Breast epithelium (tissue), 4 donors: ENCODE measurements around the gene SYF2. TPM values are rescaled to one million over a fixed set of nuclear protein-coding genes. Genes with fewer than 3 reads are reported as not detected.
"Not testable (repeated sequence)": the region's sequence is repeated elsewhere in the genome, so short reads cannot be mapped to it uniquely, and the experiment has no call there.

ENCODE experiments used
- DNase-seq, 2 donors: peaks; one replicate each; pipeline ENCODE4 v3.0.0-alpha.2; 2019; ENCODE audit warnings: low spot score in 2 of 2
- H3K27ac ChIP-seq, 2 donors: fragments of 200-600 bp; sonication (generic) in 1 of 2; one replicate each; pipeline ENCODE4 v1.5.1; 2016 to 2019; ENCODE audit warnings: mild to moderate bottlenecking in 1 of 2
- H3K27me3 ChIP-seq, 2 donors: fragments of 200-600 bp; sonication (generic) in 1 of 2; one replicate each; pipeline versions ENCODE4 v1.5.1 to v1.6.0; 2017 to 2019; ENCODE audit warnings: control low read depth in 1 of 2, mild to moderate bottlenecking in 1 of 2
- H3K36me3 ChIP-seq: fragments of 200-600 bp; one replicate; pipeline ENCODE4 v1.5.1; 2019
- H3K4me1 ChIP-seq, 2 donors: fragments of 200-600 bp; sonication (generic); one replicate each; pipeline ENCODE4 v1.5.1; 2016 to 2019; ENCODE audit warnings: control low read depth in 1 of 2
- H3K4me3 ChIP-seq, 3 donors: fragments of 200-600 bp; sonication (generic); 1 replicate in 2 of 3; 2 replicates in 1 of 3; pipeline ENCODE4 v1.5.1; 2016 to 2019; ENCODE audit warnings: mild to moderate bottlenecking in 3 of 3, moderate library complexity in 2 of 3
- H3K9me3 ChIP-seq, 2 donors: fragments of 200-600 bp; sonication (generic) in 1 of 2; one replicate each; pipeline ENCODE4 v1.5.1; 2016 to 2019; ENCODE audit warnings: control low read depth in 1 of 2
- POLR2A ChIP-seq: fragments of 450-650 bp; IDR thresholded peaks from one replicate; pipeline ENCODE4 v1.6.1; 2016; ENCODE audit warnings: antibody characterized with exemption, mild to moderate bottlenecking, moderate library complexity
- POLR2AphosphoS5 ChIP-seq, 3 donors: sonication (generic); formaldehyde crosslinking; IDR thresholded peaks; one replicate each; pipeline ENCODE4 v1.6.1; 2017; ENCODE audit warnings: antibody characterized with exemption in 3 of 3
- intact Hi-C: fragments of 100-400 bp; cut with DNase I; formaldehyde crosslinking; loops from one replicate; pipeline ENCODE4 v1.15.1; 2023; ENCODE audit warnings: low total_unique reads
- total RNA-seq, 3 donors: library from RNA; depleted of rRNA; stranded (reverse); fragments of >200 nt; gene quantifications; one replicate each; pipeline ENCODE4 v1.1.0, GENCODE V29; 2016
- TF ChIP-seq, protein P1 (sequence below), 3 donors: fragments of 450-650 bp; IDR thresholded peaks; one replicate each; pipeline ENCODE4 v1.5.1; 2016 to 2017; ENCODE audit warnings: antibody characterized with exemption in 3 of 3, mild to moderate bottlenecking in 3 of 3, moderate library complexity in 3 of 3

The SYF2 gene
- total RNA-seq, 3 donors from 2014 or later: 61.3 to 85.0 (median 83.6) TPM

- H3K4me1 ChIP-seq, intact Hi-C loops, H3K36me3 ChIP-seq, H3K9me3 ChIP-seq, H3K27me3 ChIP-seq: not testable (repeated sequence)
- DNase-seq: peak; percentile 77 to 85
- Histone ChIP-seq H3K27ac (peak overlapping the region; percentile 89 to 90), H3K4me3 (peak overlapping the region; percentile 55 to 64 (median 60))
- TF ChIP-seq POLR2AphosphoS5 (IDR thresholded peaks at IDR 0.05): peak in 1 of 3 donors; percentile 19
Observed at GRCh38 chr1:25267288-25268142, 35.2 kb upstream of the SYF2 start.

DNA sequence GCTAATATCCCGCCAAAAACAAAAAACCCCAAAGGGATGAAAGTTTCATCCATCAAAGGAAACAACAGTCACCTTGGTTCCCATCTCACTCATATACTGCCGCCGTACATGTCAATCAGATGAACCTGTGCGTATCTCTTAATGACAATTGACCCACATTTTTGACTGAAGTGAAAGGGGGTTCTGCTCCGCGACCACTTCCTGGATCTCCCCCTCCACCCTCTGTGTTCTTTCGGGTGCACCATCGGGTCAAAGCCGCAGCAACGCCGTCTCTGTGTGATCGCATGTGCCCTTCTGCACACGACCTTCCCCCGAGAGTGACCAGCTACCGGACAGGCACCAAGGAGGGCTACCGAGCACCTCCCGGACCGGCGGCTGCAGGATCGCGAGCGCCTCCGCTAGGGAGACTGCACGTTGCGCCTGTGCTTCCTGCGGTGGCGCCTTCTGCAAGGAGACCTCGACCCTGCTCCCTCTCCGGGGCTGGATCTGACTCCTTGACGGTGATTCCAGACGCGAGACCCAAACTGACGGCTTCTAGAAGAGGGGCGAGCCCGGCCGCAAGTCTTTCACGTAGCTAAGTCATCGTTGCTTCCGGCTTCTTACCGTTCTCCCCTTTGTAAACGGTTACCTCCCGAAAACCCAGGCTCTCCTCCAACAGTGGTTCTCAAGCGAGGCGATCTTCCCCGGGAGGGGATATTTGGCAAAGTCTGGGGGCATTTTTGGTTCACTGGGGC lies 34.4 kb upstream of the SYF2 start:
- intact Hi-C loops, H3K9me3 ChIP-seq, DNase-seq, H3K36me3 ChIP-seq, H3K27me3 ChIP-seq, H3K4me1 ChIP-seq: not testable (repeated sequence)
- H3K27ac ChIP-seq: peak overlapping the region in 1 of 2 donors; percentile 19
- H3K4me3 ChIP-seq: peak overlapping the region; percentile 55 to 65 (median 60)

GRCh38 chr1:25260336-25260735 lies 28.0 kb upstream of the SYF2 start:
- H3K4me1 ChIP-seq, H3K36me3 ChIP-seq, intact Hi-C loops, DNase-seq, H3K9me3 ChIP-seq, H3K27ac ChIP-seq, H3K4me3 ChIP-seq, H3K27me3 ChIP-seq: not testable (repeated sequence)

GRCh38 chr1:25259813-25260212 lies 27.5 kb upstream of the SYF2 start:
- H3K27ac ChIP-seq, H3K9me3 ChIP-seq, H3K4me1 ChIP-seq, H3K27me3 ChIP-seq, H3K4me3 ChIP-seq, DNase-seq, intact Hi-C loops, H3K36me3 ChIP-seq: not testable (repeated sequence)

- DNase-seq: no peak
Observed at GRCh38 chr1:25257196-25257595, 24.9 kb upstream of the SYF2 start.

GRCh38 chr1:25256578-25256965 lies 24.3 kb upstream of the SYF2 start:
- no peak for DNase-seq
- H3K9me3 ChIP-seq: no peaks in the 10 kb centered on the region

More at GRCh38 chr1:25257196-25257595, 24.9 kb upstream of the SYF2 start:
- Histone ChIP-seq H3K4me3 (no peak overlapping the region), H3K4me1 (no peaks in the 10 kb centered on the region), H3K36me3 (no peaks in the 10 kb centered on the region), H3K27me3 (no peaks in the 10 kb centered on the region), H3K27ac (no peak overlapping the region), H3K9me3 (no peaks in the 10 kb centered on the region)
- TF ChIP-seq POLR2A (no peak), POLR2AphosphoS5 (IDR thresholded peaks at IDR 0.05) (no peak)
- TF ChIP-seq, protein P1, sequence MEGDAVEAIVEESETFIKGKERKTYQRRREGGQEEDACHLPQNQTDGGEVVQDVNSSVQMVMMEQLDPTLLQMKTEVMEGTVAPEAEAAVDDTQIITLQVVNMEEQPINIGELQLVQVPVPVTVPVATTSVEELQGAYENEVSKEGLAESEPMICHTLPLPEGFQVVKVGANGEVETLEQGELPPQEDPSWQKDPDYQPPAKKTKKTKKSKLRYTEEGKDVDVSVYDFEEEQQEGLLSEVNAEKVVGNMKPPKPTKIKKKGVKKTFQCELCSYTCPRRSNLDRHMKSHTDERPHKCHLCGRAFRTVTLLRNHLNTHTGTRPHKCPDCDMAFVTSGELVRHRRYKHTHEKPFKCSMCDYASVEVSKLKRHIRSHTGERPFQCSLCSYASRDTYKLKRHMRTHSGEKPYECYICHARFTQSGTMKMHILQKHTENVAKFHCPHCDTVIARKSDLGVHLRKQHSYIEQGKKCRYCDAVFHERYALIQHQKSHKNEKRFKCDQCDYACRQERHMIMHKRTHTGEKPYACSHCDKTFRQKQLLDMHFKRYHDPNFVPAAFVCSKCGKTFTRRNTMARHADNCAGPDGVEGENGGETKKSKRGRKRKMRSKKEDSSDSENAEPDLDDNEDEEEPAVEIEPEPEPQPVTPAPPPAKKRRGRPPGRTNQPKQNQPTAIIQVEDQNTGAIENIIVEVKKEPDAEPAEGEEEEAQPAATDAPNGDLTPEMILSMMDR (IDR thresholded peaks at IDR 0.05): no peak
- intact Hi-C loops: no loop called here

More at GRCh38 chr1:25256578-25256965, 24.3 kb upstream of the SYF2 start:
- no peaks in the 10 kb centered on the region for H3K27me3 ChIP-seq
- no peaks in the 10 kb centered on the region for H3K4me1 ChIP-seq
- intact Hi-C loops: no loop called here
- H3K36me3 ChIP-seq: no peaks in the 10 kb centered on the region
- no peak overlapping the region for H3K4me3 ChIP-seq
- TF ChIP-seq POLR2A (no peak), POLR2AphosphoS5 (IDR thresholded peaks at IDR 0.05) (no peak)
- TF ChIP-seq, protein P1 (IDR thresholded peaks at IDR 0.05): no peak
- H3K27ac ChIP-seq: no peak overlapping the region
